GM23338 (cell line): ENCODE results near the gene CEP192.

Experiments
- CREB1 ChIP-seq: fragments of 250-450 bp; sonication (Bioruptor Pico); IDR thresholded peaks from 2 replicates; pipeline ENCODE4 v1.5.0; 2020; ENCODE audit warnings: low read depth, mild to moderate bottlenecking, moderate library complexity
- CTCF ChIP-seq, 2 experiments: fragments of 200-600 bp in 1 of 2; sonication (generic) in 1 of 2; conservative IDR thresholded peaks; 2 replicates each; pipeline versions ENCODE4 v1.5.1 to v1.6.1; 2016 to 2017; ENCODE audit warnings: antibody characterized with exemption in 2 of 2, low read depth in 2 of 2, mild to moderate bottlenecking in 2 of 2, moderate library complexity in 1 of 2
- ETS1 ChIP-seq: IDR thresholded peaks from 2 replicates; pipeline ENCODE4 v1.6.1; 2016; ENCODE audit warnings: antibody characterized with exemption
- EZH2 ChIP-seq: fragments of 200-600 bp; sonication (generic); IDR thresholded peaks from one replicate; pipeline ENCODE4 v1.8.0; 2017; ENCODE audit warnings: antibody characterized with exemption, mild to moderate bottlenecking, low read depth; ENCODE audit not compliant: unreplicated experiment
- EZH2phosphoT487 ChIP-seq: fragments of 200-600 bp; sonication (generic); IDR thresholded peaks from one replicate; pipeline ENCODE4 v1.8.1; 2018; ENCODE audit warnings: antibody characterized with exemption; ENCODE audit not compliant: unreplicated experiment
- JUNB ChIP-seq: IDR thresholded peaks from one replicate; pipeline ENCODE4 v1.6.1; 2016; ENCODE audit warnings: antibody characterized with exemption; ENCODE audit not compliant: unreplicated experiment
- POLR2AphosphoS5 ChIP-seq: IDR thresholded peaks from 2 replicates; pipeline ENCODE4 v1.6.1; 2016; ENCODE audit warnings: antibody characterized with exemption, low read depth
- REST ChIP-seq: IDR thresholded peaks from one replicate; pipeline ENCODE4 v1.6.1; 2018; ENCODE audit warnings: antibody characterized with exemption; ENCODE audit not compliant: unreplicated experiment
- STAT1 ChIP-seq: IDR thresholded peaks from one replicate; pipeline ENCODE4 v1.6.1; 2016; ENCODE audit warnings: antibody characterized with exemption; ENCODE audit not compliant: unreplicated experiment
- ZNF114 ChIP-seq: fragments of 250-450 bp; sonication (Bioruptor Pico); IDR thresholded peaks from 2 replicates; pipeline ENCODE4 v1.5.0; 2020; ENCODE audit warnings: mild to moderate bottlenecking, moderate library complexity

- TF ChIP-seq CTCF (conservative IDR thresholded peaks at IDR 0.05; ENCODE audit: low read depth in 2 of 2) (no peak), ETS1 (no peak), POLR2AphosphoS5 (no peak), EZH2phosphoT487 (no peak), EZH2 (no peak), REST (no peak), CREB1 (CRISPR knock-in tag) (no peak), STAT1 (no peak), ZNF114 (CRISPR knock-in tag) (no peak), JUNB (no peak)
Observed at GRCh38 chr18:12958478-12958877, 32.7 kb upstream of the CEP192 start.
